GM12878 (cell line): ENCODE measurements around the gene AKAP11.

ENCODE experiments used
- ATF2 ChIP-seq: IDR thresholded peaks from 2 replicates; pipeline ENCODE4 v1.6.1; 2012; ENCODE audit warnings: low read length, inconsistent platforms
- CHD2 ChIP-seq: IDR thresholded peaks from 2 replicates; pipeline ENCODE4 v1.6.1; 2011; ENCODE audit warnings: low read depth, low read length, improper control_type of control experiment, borderline replicate concordance
- CTCF ChIP-seq, 3 experiments: IDR thresholded peaks in 2 of 3; conservative IDR thresholded peaks in 1 of 3; 2 replicates each; pipeline ENCODE4 v1.5.1; 2011; ENCODE audit warnings: low read depth in 3 of 3, low read length in 3 of 3, mild to moderate bottlenecking in 3 of 3, control low read depth in 2 of 3, moderate library complexity in 2 of 3, inconsistent platforms in 1 of 3, mixed read lengths in 1 of 3; ENCODE audit not compliant: control insufficient read depth in 2 of 3, insufficient read depth in 1 of 3; ENCODE audit errors: extremely low read depth in 1 of 3
- EZH2 ChIP-seq: IDR thresholded peaks from 2 replicates; pipeline ENCODE4 v1.6.1; 2012; ENCODE audit warnings: low read depth, mild to moderate bottlenecking, control low read depth, inconsistent platforms, low read length, borderline replicate concordance; ENCODE audit not compliant: control insufficient read depth
- FOXK2 ChIP-seq: fragments of 450-650 bp; IDR thresholded peaks from 2 replicates; pipeline ENCODE4 v1.6.1; 2017; ENCODE audit warnings: mild to moderate bottlenecking, moderate library complexity
- HDGF ChIP-seq: fragments of 450-650 bp; IDR thresholded peaks from 2 replicates; pipeline ENCODE4 v1.6.1; 2016; ENCODE audit warnings: antibody characterized with exemption
- JUNB ChIP-seq: IDR thresholded peaks from 2 replicates; pipeline ENCODE4 v1.6.1; 2016; ENCODE audit warnings: antibody characterized with exemption, mild to moderate bottlenecking
- MAX ChIP-seq: IDR thresholded peaks from 2 replicates; pipeline ENCODE4 v1.6.1; 2012; ENCODE audit warnings: low read depth, low read length, improper control_type of control experiment
- POLR2A ChIP-seq: IDR thresholded peaks from 2 replicates; pipeline ENCODE4 v1.6.1; 2011; ENCODE audit warnings: low read depth, mild to moderate bottlenecking, low read length
- POLR2AphosphoS5 ChIP-seq: IDR thresholded peaks from 2 replicates; pipeline ENCODE4 v1.6.1; 2011; ENCODE audit warnings: mild to moderate bottlenecking, low read length, inconsistent platforms
- SP1 ChIP-seq: IDR thresholded peaks from one replicate; pipeline ENCODE4 v1.6.1; 2011; ENCODE audit warnings: low read depth, low read length
- TCF3 ChIP-seq: IDR thresholded peaks from 2 replicates; pipeline ENCODE4 v1.6.1; 2012; ENCODE audit warnings: low read depth, mild to moderate bottlenecking, low read length, borderline replicate concordance; ENCODE audit not compliant: insufficient read depth
- ZNF384 ChIP-seq: IDR thresholded peaks from 2 replicates; pipeline ENCODE4 v1.6.1; 2012; ENCODE audit warnings: low read depth, mild to moderate bottlenecking, low read length, improper control_type of control experiment, borderline replicate concordance

- TF ChIP-seq POLR2A: no peak
- no peak for TF ChIP-seq JUNB
- TF ChIP-seq SP1: no peak
- TF ChIP-seq CHD2: no peak
- no peak for TF ChIP-seq HDGF
- TF ChIP-seq EZH2: no peak
- no peak for TF ChIP-seq ZNF384
- TF ChIP-seq POLR2AphosphoS5: no peak
- TF ChIP-seq CTCF (IDR thresholded peaks at IDR 0.05 in 2 of 3, conservative IDR thresholded peaks at IDR 0.05 in 1 of 3; ENCODE audit: control insufficient read depth in 2 of 3, extremely low read depth in 1 of 3, insufficient read depth in 1 of 3, low read depth in 3 of 3, low read length in 3 of 3): no peak
- no peak for TF ChIP-seq TCF3
- TF ChIP-seq FOXK2: no peak
- no peak for TF ChIP-seq MAX
- no peak for TF ChIP-seq ATF2
Observed at GRCh38 chr13:42228527-42228926, 43.4 kb upstream of the AKAP11 start.
